ENCODE results near the gene GABRR1.

GABRR1 gene

DNA sequence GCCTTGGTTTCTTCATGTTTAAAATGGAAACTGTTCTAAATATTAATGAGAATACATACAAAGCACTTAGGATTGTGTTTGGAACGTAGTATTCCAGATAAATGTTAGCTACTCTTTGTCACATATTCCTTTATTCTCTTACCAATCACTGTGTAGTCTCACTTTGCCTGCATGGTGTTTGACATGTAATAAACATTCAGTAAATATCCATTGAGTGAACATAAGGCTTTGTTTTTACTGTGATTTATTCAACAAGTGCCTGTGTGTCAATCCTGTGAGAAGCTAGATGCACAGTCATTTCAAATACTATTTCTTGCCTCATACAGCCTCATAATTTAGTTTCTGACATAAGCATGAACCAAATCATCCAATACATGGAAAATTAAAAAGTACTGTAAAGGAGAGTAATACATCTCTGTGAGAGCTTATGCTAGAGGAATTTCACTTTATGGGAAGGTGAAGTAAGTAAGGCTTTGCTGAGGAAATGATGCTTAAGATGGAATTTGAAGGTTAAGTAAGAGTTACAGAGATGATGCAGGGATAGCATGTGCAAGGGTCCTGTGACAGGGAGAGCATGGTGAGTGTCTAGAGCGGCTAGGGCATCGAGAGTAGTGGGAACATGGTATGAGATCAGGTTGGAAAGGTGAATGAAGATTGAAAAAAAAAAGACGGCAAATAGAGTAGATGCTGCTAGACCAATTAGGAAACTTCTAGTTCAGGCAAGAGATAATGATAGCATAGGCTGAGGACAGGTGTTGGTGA lies 56.6 kb downstream of the GABRR1 start:
- TF ChIP-seq, protein P1, sequence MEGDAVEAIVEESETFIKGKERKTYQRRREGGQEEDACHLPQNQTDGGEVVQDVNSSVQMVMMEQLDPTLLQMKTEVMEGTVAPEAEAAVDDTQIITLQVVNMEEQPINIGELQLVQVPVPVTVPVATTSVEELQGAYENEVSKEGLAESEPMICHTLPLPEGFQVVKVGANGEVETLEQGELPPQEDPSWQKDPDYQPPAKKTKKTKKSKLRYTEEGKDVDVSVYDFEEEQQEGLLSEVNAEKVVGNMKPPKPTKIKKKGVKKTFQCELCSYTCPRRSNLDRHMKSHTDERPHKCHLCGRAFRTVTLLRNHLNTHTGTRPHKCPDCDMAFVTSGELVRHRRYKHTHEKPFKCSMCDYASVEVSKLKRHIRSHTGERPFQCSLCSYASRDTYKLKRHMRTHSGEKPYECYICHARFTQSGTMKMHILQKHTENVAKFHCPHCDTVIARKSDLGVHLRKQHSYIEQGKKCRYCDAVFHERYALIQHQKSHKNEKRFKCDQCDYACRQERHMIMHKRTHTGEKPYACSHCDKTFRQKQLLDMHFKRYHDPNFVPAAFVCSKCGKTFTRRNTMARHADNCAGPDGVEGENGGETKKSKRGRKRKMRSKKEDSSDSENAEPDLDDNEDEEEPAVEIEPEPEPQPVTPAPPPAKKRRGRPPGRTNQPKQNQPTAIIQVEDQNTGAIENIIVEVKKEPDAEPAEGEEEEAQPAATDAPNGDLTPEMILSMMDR (IDR thresholded peaks at IDR 0.05) = no peak

DNA sequence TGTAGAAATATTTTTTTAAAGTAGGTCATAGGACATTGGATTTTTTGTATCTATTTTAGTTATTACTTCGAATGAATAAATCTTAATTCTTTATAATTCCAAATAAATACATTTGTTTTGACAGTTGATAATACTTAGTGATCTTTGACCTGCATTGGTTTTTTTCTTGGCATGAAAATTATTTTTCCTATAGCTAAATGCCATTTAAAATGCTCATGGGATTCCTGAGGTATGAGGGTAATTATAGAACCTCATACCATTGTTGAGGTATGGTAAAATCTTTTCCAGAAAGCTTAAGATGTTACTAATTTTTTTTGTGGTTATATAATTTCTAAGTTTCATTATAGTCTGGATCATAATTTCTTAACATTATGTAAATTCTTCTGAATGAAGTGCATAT lies 63.0 kb downstream of the GABRR1 start:
- TF ChIP-seq, protein P1 (IDR thresholded peaks at IDR 0.05) = no peak

- TF ChIP-seq, protein P1 (IDR thresholded peaks at IDR 0.05) = no peak
Observed at GRCh38 chr6:89148016-89148750, 69.0 kb downstream of the GABRR1 start.

DNA sequence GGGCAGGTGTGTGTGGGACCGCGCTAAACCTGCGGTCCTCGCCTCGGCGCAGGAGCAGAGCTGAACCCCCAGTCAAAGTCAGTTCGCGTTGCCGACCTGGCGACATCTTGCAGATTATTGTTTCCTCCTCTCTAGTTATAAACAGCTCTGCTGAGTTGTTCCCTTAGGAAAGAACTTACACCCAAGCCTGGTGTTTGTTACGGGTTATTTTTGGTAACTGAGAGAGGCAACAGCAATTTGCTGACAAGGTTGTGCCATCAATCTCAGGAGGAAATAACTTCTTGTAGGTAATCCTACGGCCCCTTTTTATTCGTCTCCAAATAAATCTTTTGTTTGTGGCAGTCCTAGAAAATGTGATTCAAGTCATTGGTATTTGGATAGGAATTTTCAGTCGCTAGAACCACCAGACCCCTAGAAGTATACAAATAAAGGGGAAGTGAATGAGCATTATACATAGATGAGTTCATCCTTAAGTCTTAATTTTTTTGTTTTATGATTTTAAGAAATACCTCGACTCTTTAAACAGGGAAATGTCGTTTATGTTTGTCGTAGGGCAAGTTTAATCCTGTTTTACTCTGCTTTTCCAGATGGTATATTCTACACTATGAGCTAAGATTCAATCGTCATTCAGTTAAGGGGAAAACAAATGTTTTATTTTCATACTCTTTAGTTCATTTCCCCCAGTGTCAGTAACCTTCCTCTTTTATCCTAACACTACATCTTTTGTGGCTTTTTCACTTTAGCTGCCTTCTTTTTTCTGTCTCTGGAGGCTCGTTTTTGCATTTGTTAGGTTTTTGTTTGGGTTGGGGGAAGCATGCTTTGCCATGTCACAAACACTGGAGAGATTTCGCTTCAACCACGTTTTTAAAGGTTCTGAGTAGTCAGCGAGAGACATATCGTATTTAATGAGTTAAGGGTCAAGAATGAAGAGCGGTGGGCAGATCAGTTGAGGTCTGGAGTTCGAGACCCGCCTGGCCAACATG lies 70.1 kb downstream of the GABRR1 start:
- TF ChIP-seq, protein P1 (IDR thresholded peaks at IDR 0.05) = no peak

DNA sequence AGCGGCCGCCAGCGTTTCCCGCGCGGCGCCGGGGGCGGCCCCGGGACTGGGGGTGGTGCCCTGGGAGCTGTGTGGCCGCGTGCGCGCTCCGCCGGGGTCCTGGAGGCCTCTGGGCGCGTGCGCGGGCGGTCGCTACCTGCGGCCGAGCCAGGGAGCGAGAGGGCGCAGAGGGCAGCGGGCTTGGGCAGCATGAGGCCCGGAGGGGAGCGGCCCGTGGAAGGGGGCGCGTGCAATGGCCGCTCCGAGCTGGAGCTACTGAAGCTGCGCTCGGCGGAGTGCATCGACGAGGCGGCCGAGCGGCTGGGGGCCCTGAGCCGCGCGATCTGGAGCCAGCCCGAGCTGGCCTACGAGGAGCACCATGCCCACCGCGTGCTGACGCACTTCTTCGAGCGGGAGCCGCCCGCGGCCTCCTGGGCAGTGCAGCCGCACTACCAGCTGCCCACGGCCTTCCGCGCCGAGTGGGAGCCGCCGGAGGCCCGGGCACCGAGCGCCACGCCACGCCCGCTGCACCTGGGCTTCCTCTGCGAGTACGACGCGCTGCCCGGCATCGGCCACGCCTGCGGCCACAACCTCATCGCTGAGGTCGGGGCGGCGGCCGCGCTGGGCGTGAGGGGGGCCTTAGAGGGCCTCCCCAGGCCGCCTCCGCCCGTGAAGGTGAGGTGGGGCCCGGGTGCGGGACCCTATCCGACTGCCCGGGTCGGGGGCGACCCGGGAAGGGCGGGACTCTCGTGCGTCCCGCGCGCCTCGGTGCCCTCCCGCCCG lies 71.0 kb downstream of the GABRR1 start, which contains the start of gene PM20D2:
TSS of gene PM20D2 (plus strand) at position 100 of the 762 bp plus-strand sequence. CDS start at position 190, 90 bp downstream.
- TF ChIP-seq, protein P1 (IDR thresholded peaks at IDR 0.05) = no peak

- TF ChIP-seq, protein P1 (IDR thresholded peaks at IDR 0.05) = no peak
Observed at GRCh38 chr6:89145091-89145955, 71.8 kb downstream of the GABRR1 start.
